Hematopoietic multipotent progenitor cell treated with erythropoietin and hydrocortisone succinate and interleukin-3 and kit ligand, for 8 days (in vitro differentiated cells): ENCODE results near the gene KIAA0232.
"Not testable (repeated sequence)": the region's sequence is repeated elsewhere in the genome, so short reads cannot be mapped to it uniquely, and the experiment has no call there.

ENCODE experiments used
- DNase-seq: peaks from one replicate; pipeline ENCODE4 v3.0.0-alpha.2; 2015

Gene KIAA0232

GRCh38 chr4:6908432-6909112, 126.0 kb downstream of the KIAA0232 start:
- no peak for DNase-seq

- DNase-seq: peak; percentile 90
Observed at GRCh38 chr4:6909113-6909969, 126.8 kb downstream of the KIAA0232 start, which contains the start of gene TBC1D14. Gene TBC1D14 (plus strand): TSS chr4:6909826. CDS start chr4:6923390, 13,564 bp downstream.

GRCh38 chr4:6909970-6910339, 127.4 kb downstream of the KIAA0232 start:
- DNase-seq: no peak

GRCh38 chr4:6910340-6910959, 127.9 kb downstream of the KIAA0232 start:
- peak; percentile 59 for DNase-seq

GRCh38 chr4:6910960-6911874, 128.7 kb downstream of the KIAA0232 start:
- no peak for DNase-seq

GRCh38 chr4:6911917-6912316, 129.4 kb downstream of the KIAA0232 start:
- DNase-seq: not testable (repeated sequence)

- DNase-seq: no peak
Observed at GRCh38 chr4:6912441-6912840, 129.9 kb downstream of the KIAA0232 start.

GRCh38 chr4:6913350-6913905, 130.9 kb downstream of the KIAA0232 start:
- DNase-seq: no peak

- no peak for DNase-seq
Observed at GRCh38 chr4:6914448-6914847, 131.9 kb downstream of the KIAA0232 start.

- no peak for DNase-seq
Observed at GRCh38 chr4:6915041-6916005, 132.8 kb downstream of the KIAA0232 start.

GRCh38 chr4:6916069-6916586, 133.6 kb downstream of the KIAA0232 start:
- no peak for DNase-seq

- DNase-seq: peak; percentile 97
Observed at GRCh38 chr4:6916587-6917460, 134.3 kb downstream of the KIAA0232 start.

- peak; percentile 93 for DNase-seq
Observed at GRCh38 chr4:6917461-6918271, 135.1 kb downstream of the KIAA0232 start.

- no peak for DNase-seq
Observed at GRCh38 chr4:6918338-6918737, 135.8 kb downstream of the KIAA0232 start.

GRCh38 chr4:6920171-6920570, 137.6 kb downstream of the KIAA0232 start:
- no peak for DNase-seq

- DNase-seq: no peak
Observed at GRCh38 chr4:6923507-6923906, 141.0 kb downstream of the KIAA0232 start.

- no peak for DNase-seq
Observed at GRCh38 chr4:6924361-6924779, 141.8 kb downstream of the KIAA0232 start.

GRCh38 chr4:6925357-6925836, 142.9 kb downstream of the KIAA0232 start:
- peak; percentile 74 for DNase-seq

- no peak for DNase-seq
Observed at GRCh38 chr4:6926081-6926480, 143.6 kb downstream of the KIAA0232 start.
